HEK293T (cell line): Measurements from ENCODE around the gene CCDC24.
A peak's percentile ranks its signal among the peaks of the same experiment; 100 is the strongest.

ENCODE experiments used
- CTCF ChIA-PET: fragments of 350-600 bp; formaldehyde crosslinking; extraction: SDS; loops from one replicate; lab custom pipeline; 2021; ENCODE audit warnings: antibody characterized with exemption, inconsistent platforms; lab: Yijun Ruan, JAX
- POLR2A ChIA-PET: fragments of 350-600 bp; formaldehyde crosslinking; extraction: SDS; loops from one replicate; lab custom pipeline; 2020; ENCODE audit warnings: antibody characterized with exemption, inconsistent platforms; lab: Yijun Ruan, JAX
- DNase-seq: peaks from one replicate; pipeline ENCODE4 v3.0.0; 2012; ENCODE audit warnings: mixed read lengths; ENCODE audit errors: extremely low spot score
- ARNT ChIP-seq: fragments of 450-650 bp; IDR thresholded peaks from 2 replicates; pipeline ENCODE4 v1.6.1; 2017; ENCODE audit warnings: mild to moderate bottlenecking
- BHLHE40 ChIP-seq: fragments of 450-650 bp; IDR thresholded peaks from 2 replicates; pipeline ENCODE4 v1.6.1; 2016; ENCODE audit warnings: mild to moderate bottlenecking, moderate library complexity, borderline replicate concordance
- CTBP1 ChIP-seq: fragments of 450-650 bp; IDR thresholded peaks from 2 replicates; pipeline ENCODE4 v1.6.1; 2016; ENCODE audit warnings: borderline replicate concordance
- ELF4 ChIP-seq: fragments of 450-650 bp; IDR thresholded peaks from 2 replicates; pipeline ENCODE4 v1.6.1; 2017; ENCODE audit warnings: antibody characterized with exemption
- FOXA1 ChIP-seq: fragments of 450-650 bp; IDR thresholded peaks from 2 replicates; pipeline ENCODE4 v1.6.1; 2016; ENCODE audit warnings: mild to moderate bottlenecking
- FOXK2 ChIP-seq: fragments of 450-650 bp; IDR thresholded peaks from 2 replicates; pipeline ENCODE4 v1.6.1; 2016; ENCODE audit warnings: mild to moderate bottlenecking
- FOXM1 ChIP-seq: fragments of 450-650 bp; IDR thresholded peaks from 2 replicates; pipeline ENCODE4 v1.6.1; 2017; ENCODE audit warnings: mild to moderate bottlenecking, borderline replicate concordance
- HDGF ChIP-seq: fragments of 450-650 bp; IDR thresholded peaks from 2 replicates; pipeline ENCODE4 v1.6.1; 2017; ENCODE audit warnings: antibody characterized with exemption, borderline replicate concordance
- L3MBTL2 ChIP-seq: fragments of 450-650 bp; conservative IDR thresholded peaks from 2 replicates; pipeline ENCODE4 v1.6.1; 2016; ENCODE audit warnings: mild to moderate bottlenecking
- LEF1 ChIP-seq: fragments of 450-650 bp; IDR thresholded peaks from 2 replicates; pipeline ENCODE4 v1.6.1; 2017; ENCODE audit warnings: mild to moderate bottlenecking, borderline replicate concordance
- NFRKB ChIP-seq: fragments of 450-650 bp; IDR thresholded peaks from 2 replicates; pipeline ENCODE4 v1.6.1; 2016; ENCODE audit warnings: mild to moderate bottlenecking, moderate library complexity
- SP1 ChIP-seq: fragments of 450-650 bp; IDR thresholded peaks from 2 replicates; pipeline ENCODE4 v1.6.1; 2017
- SUZ12 ChIP-seq: fragments of 450-650 bp; IDR thresholded peaks from 2 replicates; pipeline ENCODE4 v1.6.1; 2016; ENCODE audit warnings: mild to moderate bottlenecking
- TARDBP ChIP-seq: fragments of 450-650 bp; IDR thresholded peaks from 2 replicates; pipeline ENCODE4 v1.6.1; 2016
- ZNF384 ChIP-seq: fragments of 450-650 bp; IDR thresholded peaks from 2 replicates; pipeline ENCODE4 v1.6.1; 2016
- TF ChIP-seq, protein P1 (sequence below): fragments of 450-650 bp; IDR thresholded peaks from 2 replicates; pipeline ENCODE4 v1.6.1; 2016

Gene CCDC24

DNA sequence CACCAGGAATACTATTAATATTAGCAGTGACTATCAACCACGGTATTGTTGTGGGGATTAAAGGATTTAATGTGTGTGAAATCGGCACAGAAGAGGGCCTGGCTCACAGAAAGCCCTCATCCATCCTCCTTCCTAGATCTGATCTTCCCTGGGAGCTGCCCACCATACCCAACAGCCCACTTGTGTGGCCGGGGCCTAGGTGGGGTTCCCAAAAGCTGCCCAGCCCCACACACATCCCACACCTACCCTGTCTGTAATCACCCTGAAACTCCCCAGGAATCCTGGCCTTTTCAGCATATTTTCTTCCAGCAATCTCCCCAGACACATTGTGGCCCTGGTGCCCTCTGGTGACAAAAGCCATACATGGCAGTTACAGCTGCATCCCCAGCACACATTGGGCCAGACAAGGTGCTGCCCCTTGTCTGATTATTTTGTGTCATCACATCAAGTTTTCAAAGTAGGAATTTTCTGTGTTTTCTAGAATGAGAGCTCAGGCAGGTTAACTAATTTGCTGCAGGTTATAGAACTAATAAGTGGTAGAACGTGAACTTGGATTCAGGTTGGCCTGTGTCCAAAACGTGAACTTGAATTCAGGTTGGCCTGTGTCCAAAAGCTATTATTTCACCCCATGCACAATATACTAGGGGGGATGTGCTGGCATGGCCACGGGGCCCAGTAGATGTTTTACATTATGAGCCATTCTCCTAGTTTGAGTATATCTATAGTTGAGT is 45.2 kb downstream of the CCDC24 start:
- DNase-seq: peak; percentile 72
- CTCF ChIA-PET: interaction anchor here (0.5 to 4.4 kb wide), 14 partner anchors 10 to 383 kb away, joined by 3 to 38 read pairs (median 3); no protein-coding TSS in a partner anchor
- POLR2A ChIA-PET: interaction anchor here (0.7 to 1.0 kb wide), 4 partner anchors 22 to 386 kb away, joined by 3 to 4 read pairs (median 3); partner anchors contain the start of gene B4GALT2
- TF ChIP-seq, protein P1, sequence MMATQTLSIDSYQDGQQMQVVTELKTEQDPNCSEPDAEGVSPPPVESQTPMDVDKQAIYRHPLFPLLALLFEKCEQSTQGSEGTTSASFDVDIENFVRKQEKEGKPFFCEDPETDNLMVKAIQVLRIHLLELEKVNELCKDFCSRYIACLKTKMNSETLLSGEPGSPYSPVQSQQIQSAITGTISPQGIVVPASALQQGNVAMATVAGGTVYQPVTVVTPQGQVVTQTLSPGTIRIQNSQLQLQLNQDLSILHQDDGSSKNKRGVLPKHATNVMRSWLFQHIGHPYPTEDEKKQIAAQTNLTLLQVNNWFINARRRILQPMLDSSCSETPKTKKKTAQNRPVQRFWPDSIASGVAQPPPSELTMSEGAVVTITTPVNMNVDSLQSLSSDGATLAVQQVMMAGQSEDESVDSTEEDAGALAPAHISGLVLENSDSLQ: no peak
- no peak for TF ChIP-seq HDGF
- TF ChIP-seq ARNT: no peak
- TF ChIP-seq NFRKB: no peak
- TF ChIP-seq FOXK2: no peak
- TF ChIP-seq ELF4: no peak
- no peak for TF ChIP-seq TARDBP
- no peak for TF ChIP-seq SP1
- TF ChIP-seq FOXA1: no peak
- TF ChIP-seq ZNF384: no peak
- no peak for TF ChIP-seq L3MBTL2
- no peak for TF ChIP-seq CTBP1
- no peak for TF ChIP-seq FOXM1
- no peak for TF ChIP-seq LEF1
- no peak for TF ChIP-seq BHLHE40
- TF ChIP-seq SUZ12: no peak

DNA sequence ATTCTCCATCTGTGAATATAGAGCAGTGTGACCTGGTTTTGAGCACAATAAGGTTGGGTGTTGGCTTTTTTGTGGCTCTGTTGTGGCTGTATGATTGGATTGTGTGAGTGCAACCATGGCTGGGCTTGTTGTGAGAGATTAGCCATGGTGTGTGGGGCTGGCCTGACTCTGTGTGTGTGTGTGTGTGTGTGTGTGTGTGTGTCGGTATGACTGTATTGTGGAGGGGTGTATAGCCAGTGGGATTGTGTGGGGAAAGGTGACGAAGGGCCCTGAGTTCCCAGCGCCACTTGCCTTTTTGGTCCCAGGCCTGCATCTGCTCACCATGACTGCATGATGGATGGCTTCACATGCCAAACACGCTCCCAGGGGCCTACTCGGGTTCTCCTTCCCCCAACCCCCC is 45.8 kb downstream of the CCDC24 start:
- TF ChIP-seq NFRKB (no peak), LEF1 (no peak), L3MBTL2 (no peak), TARDBP (no peak), SP1 (no peak), ARNT (no peak), CTBP1 (no peak), ZNF384 (no peak), FOXK2 (no peak), BHLHE40 (no peak), SUZ12 (no peak), ELF4 (no peak), FOXA1 (no peak), FOXM1 (no peak), HDGF (no peak)
- TF ChIP-seq, protein P1: no peak
- ChIA-PET CTCF (interaction anchor here (0.6 to 4.4 kb wide), 9 partner anchors 10 to 94 kb away, joined by 3 to 38 read pairs (median 4); no protein-coding TSS in a partner anchor), POLR2A (interaction anchor here (0.8 to 1.0 kb wide), 3 partner anchors 22 to 59 kb away, joined by 3 to 4 read pairs (median 3); partner anchors contain the start of gene B4GALT2)
- DNase-seq: no peak

DNA sequence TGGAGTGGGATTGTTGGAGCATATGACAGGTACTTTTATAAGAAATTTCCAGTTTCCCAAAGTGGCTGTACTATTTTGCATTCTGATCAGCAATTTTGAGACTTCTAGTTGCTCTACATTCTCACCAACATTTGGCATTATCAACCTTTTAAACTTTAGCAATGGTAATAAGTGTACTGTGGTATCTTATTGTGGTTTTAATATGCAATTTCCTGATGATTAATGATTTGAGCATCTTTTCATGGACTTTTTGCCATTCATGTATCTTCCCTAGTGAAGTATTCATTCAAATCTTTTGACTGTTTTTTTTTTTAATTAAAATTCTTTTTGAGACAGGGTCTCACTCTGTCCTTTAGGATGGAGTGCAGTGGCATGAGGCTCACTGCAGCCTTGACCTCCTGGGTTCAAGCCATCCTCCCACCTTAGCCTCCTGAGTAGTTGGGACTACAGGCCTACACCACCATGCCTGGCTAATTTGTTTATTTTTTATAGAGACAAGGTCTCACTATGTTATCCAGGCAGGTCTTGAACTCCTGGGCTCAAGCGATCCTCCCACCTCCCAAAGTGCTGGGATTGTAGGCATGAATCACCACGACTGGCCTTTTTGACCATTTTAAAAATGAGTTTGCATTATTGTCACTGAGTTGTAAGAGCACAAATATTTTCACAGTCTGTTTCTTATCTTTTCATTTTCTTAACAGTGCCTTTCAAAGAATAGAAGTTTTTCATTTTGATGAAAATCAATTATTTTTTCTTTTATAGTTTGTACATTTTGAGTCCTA is 47.7 kb downstream of the CCDC24 start:
- ChIA-PET POLR2A (no interaction called here), CTCF (interaction anchor here (0.7 to 0.8 kb wide), 2 partner anchors 34 to 457 kb away, joined by 3 to 4 read pairs; no protein-coding TSS in a partner anchor)
- DNase-seq: no peak
- TF ChIP-seq BHLHE40 (no peak), NFRKB (no peak), FOXK2 (no peak), LEF1 (no peak), FOXA1 (no peak)
- TF ChIP-seq, protein P1: no peak

DNA sequence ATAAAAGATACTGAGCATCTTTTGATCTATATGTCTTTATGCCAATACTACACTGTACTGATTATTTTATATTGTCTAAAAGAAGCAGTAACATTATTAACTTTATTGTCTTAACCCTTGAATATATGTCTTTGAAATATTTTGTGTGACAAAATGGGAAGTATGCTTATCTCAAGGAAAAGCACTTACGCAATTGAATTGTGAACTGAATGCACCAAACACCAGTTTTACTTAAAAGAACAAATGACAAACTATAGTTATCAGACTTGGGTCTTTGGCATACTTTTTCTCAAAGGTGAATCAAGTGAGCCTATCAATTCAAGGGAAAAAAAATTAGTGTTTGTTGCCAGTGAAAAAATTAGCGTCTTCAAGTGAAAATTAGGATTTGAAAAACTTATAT is 49.0 kb downstream of the CCDC24 start:
- DNase-seq: no peak
- TF ChIP-seq, protein P1: no peak
- TF ChIP-seq ARNT (no peak), NFRKB (no peak), HDGF (no peak), LEF1 (no peak), SUZ12 (no peak), FOXK2 (no peak), L3MBTL2 (no peak), FOXA1 (no peak), SP1 (no peak), CTBP1 (no peak), TARDBP (no peak), ELF4 (no peak), FOXM1 (no peak), ZNF384 (no peak)
- ChIA-PET POLR2A (interaction anchor here (1.7 kb wide), 1 partner anchor 9 kb away, joined by 5 read pairs; the partner anchor contains the start of gene SLC6A9), CTCF (interaction anchor here (1.3 to 3.8 kb wide), 2 partner anchors 35 to 276 kb away, joined by 3 to 19 read pairs; no protein-coding TSS in a partner anchor)
